ENCODE measurements around the gene CDIP1. TPM values are rescaled to one million over a fixed set of nuclear protein-coding genes. Genes with fewer than 3 reads are reported as not detected.

CDIP1 gene
- total and polyA plus RNA-seq, 2 of the 8 experiments (the other 6 are each of a cell fraction or from before 2014, with no cell fraction given) = 56.6 to 76.3 TPM

GRCh38 chr16:4566144-4566543, 27.6 kb upstream of the CDIP1 start:
- H3K9me3 ChIP-seq (ENCODE audit: insufficient read depth in 2 of 2, low read depth in 1 of 2, low read length in 1 of 2) = no peaks in the 10 kb centered on the region
- H4K20me1 ChIP-seq (replicated peaks in 1 of 2; ENCODE audit: control insufficient read depth in 1 of 2, insufficient read depth in 2 of 2, low read length in 2 of 2) = no peaks in the 10 kb centered on the region
- H2BK5ac ChIP-seq (ENCODE audit: low read depth, low read length) = no peak overlapping the region
- no peak overlapping the region for H3K27ac ChIP-seq (ENCODE audit: low read depth, low read length)
- H2BK120ac ChIP-seq (replicated peaks; ENCODE audit: low read depth, low read length) = no peak overlapping the region
- H2BK20ac ChIP-seq (ENCODE audit: low read length) = no peak overlapping the region
- no peak overlapping the region; a peak in 1 of 7 replicates for H3K9ac ChIP-seq (replicated peaks in 1 of 4; ENCODE audit: extremely low read depth in 1 of 4, low read depth in 3 of 4, low read length in 3 of 4)
- H3K36me3 ChIP-seq (ENCODE audit: control insufficient read depth in 2 of 4, insufficient read depth in 4 of 4, low read length in 3 of 4) = no peaks in the 10 kb centered on the region
- POLR2A ChIA-PET (ENCODE audit: partially characterized antibody) = interaction anchor here (1.3 kb wide), 1 partner anchor 10 kb away, joined by 3 read pairs; the partner anchor contains the start of gene C16orf96
- H3K4me2 ChIP-seq (ENCODE audit: insufficient read depth in 1 of 2, low read depth in 2 of 2, low read length in 2 of 2) = no peak overlapping the region
- H3K23ac ChIP-seq (ENCODE audit: insufficient read length) = no peak overlapping the region
- H4K91ac ChIP-seq (replicated peaks; ENCODE audit: insufficient read length, low read length) = no peak overlapping the region
- FAIRE-seq (no peak), DNase-seq (ENCODE audit: low read depth in 1 of 2, low spot score in 2 of 2) (no peak)
- WGBS, 2 experiments (ENCODE audit: extremely low coverage in 1 of 2, insufficient coverage in 1 of 2, insufficient read length in 1 of 2, insufficient replicate concordance in 2 of 2, low coverage in 1 of 2, low lambda C conversion rate in 2 of 2, missing lambda C conversion rate in 1 of 2) = 91% methylated on average over 3 of the region's 3 CpGs; no CpG with 5 or more reads in 1 of the 2 experiments
- no peak overlapping the region for H2AFZ ChIP-seq (ENCODE audit: low read length)
- H2BK12ac ChIP-seq (ENCODE audit: low read depth, low read length) = 0 out of 2 replicates have a peak overlapping the region, but pooled peaks have one; percentile 43
- H3K4me1 ChIP-seq (replicated peaks in 1 of 4; ENCODE audit: control insufficient read depth in 3 of 4, insufficient read depth in 4 of 4, low read length in 3 of 4) = peaks cover 5 to 15% (median 6%) of the 10 kb centered on the region in 4 experiments
- H3K79me2 ChIP-seq (ENCODE audit: control insufficient read depth in 1 of 2, insufficient read depth in 2 of 2, low read length in 2 of 2) = no peaks in the 10 kb centered on the region
- no peak overlapping the region for H3K4ac ChIP-seq (replicated peaks; ENCODE audit: insufficient read length, low read depth, low read length)
- no peak overlapping the region for H3K18ac ChIP-seq (ENCODE audit: extremely low read depth, low read length)
- CTCF ChIA-PET (ENCODE audit: partially characterized antibody) = interaction anchor here (1.7 to 40.7 kb wide), 4 partner anchors 9 to 51 kb away, joined by 4 to 968 read pairs (median 40); no protein-coding TSS in a partner anchor
- no peaks in the 10 kb centered on the region; a peak in 1 of 7 replicates for H3K27me3 ChIP-seq (replicated peaks in 1 of 4; ENCODE audit: control insufficient read depth in 3 of 4, extremely low read depth in 1 of 4, insufficient read depth in 3 of 4, low read length in 3 of 4)
- no peak overlapping the region for H2AK5ac ChIP-seq (ENCODE audit: low read depth, low read length)
- no peak overlapping the region for H4K5ac ChIP-seq (ENCODE audit: insufficient read length, low read depth, low read length)
- no peaks in the 10 kb centered on the region for H3K23me2 ChIP-seq (ENCODE audit: low read depth, low read length)
- no peak overlapping the region for H3K14ac ChIP-seq (ENCODE audit: insufficient read length)
- H3K4me3 ChIP-seq (ENCODE audit: extremely low read depth in 1 of 4, insufficient read depth in 2 of 4, low read depth in 3 of 4, low read length in 4 of 4) = no peak overlapping the region
- H2BK15ac ChIP-seq (ENCODE audit: low read length) = no peak overlapping the region
- no peak overlapping the region for H4K8ac ChIP-seq (ENCODE audit: extremely low read depth, insufficient read depth, low read length)
- no peaks in the 10 kb centered on the region for H3K79me1 ChIP-seq (ENCODE audit: low read depth, low read length)
- H3K56ac ChIP-seq (replicated peaks; ENCODE audit: insufficient read length, low read depth, low read length) = no peak overlapping the region
- TF ChIP-seq RXRA (IDR thresholded peaks at IDR 0.05; ENCODE audit: insufficient read depth, low read depth, low read length) (no peak), SIN3A (conservative IDR thresholded peaks at IDR 0.05 in 1 of 2, IDR thresholded peaks at IDR 0.05 in 1 of 2; ENCODE audit: low read depth in 1 of 2, low read length in 2 of 2) (no peak), RAD21 (IDR thresholded peaks at IDR 0.05 in 1 of 2, conservative IDR thresholded peaks at IDR 0.05 in 1 of 2; ENCODE audit: low read depth in 2 of 2, low read length in 2 of 2) (no peak), ZNF274 (IDR thresholded peaks at IDR 0.05; ENCODE audit: borderline replicate concordance, extremely low read depth, low read length) (no peak), CTCF (IDR thresholded peaks at IDR 0.05; ENCODE audit: control extremely low read depth in 1 of 3, insufficient read depth in 1 of 3, low read depth in 1 of 3, low read length in 3 of 3) (no peak), SAP30 (IDR thresholded peaks at IDR 0.05; ENCODE audit: insufficient read depth, insufficient replicate concordance, low read length) (no peak), MAX (IDR thresholded peaks at IDR 0.05) (no peak)

Measured in H1 (cell line).